Peyer's patch (tissue), 4 donors: ENCODE data around the gene CELSR1. TPM values are rescaled to one million over a fixed set of nuclear protein-coding genes. Genes with fewer than 3 reads are reported as not detected.
A peak's percentile ranks its signal among the peaks of the same experiment; 100 is the strongest.

ENCODE experiments used
- DNase-seq, 3 donors: peaks; one replicate each; pipeline ENCODE4 v3.0.0-alpha.2; 2017 to 2019
- H3K27ac ChIP-seq, 4 donors: fragments of 200-600 bp; sonication (generic); one replicate each; pipeline ENCODE4 v1.5.1; 2016 to 2019
- H3K27me3 ChIP-seq, 2 donors: fragments of 200-600 bp; sonication (generic); one replicate each; pipeline ENCODE4 v1.5.1; 2019
- H3K36me3 ChIP-seq, 3 donors: fragments of 200-600 bp; sonication (generic); one replicate each; pipeline ENCODE4 v1.5.1; 2016 to 2019
- H3K4me1 ChIP-seq, 4 donors: fragments of 200-600 bp; sonication (generic); one replicate each; pipeline ENCODE4 v1.5.1; 2016 to 2019
- H3K4me3 ChIP-seq, 4 donors: fragments of 200-600 bp; sonication (generic); 1 replicate in 3 of 4; 2 replicates in 1 of 4; pipeline ENCODE4 v1.5.1; 2016 to 2019; ENCODE audit warnings: mild to moderate bottlenecking in 1 of 4
- H3K9me3 ChIP-seq, 4 donors: fragments of 200-600 bp; sonication (generic); one replicate each; pipeline ENCODE4 v1.5.1; 2016 to 2019; ENCODE audit warnings: mild to moderate bottlenecking in 1 of 4
- POLR2A ChIP-seq, 2 donors: fragments of 450-650 bp; IDR thresholded peaks; one replicate each; pipeline ENCODE4 v1.5.1; 2017; ENCODE audit warnings: antibody characterized with exemption in 2 of 2, mild to moderate bottlenecking in 2 of 2, moderate library complexity in 2 of 2
- total RNA-seq, 4 donors: library from RNA; depleted of rRNA; stranded (reverse); fragments of >200 nt; gene quantifications; one replicate each; pipeline ENCODE4 v1.1.0, GENCODE V29; 2016
- TF ChIP-seq, protein P1 (sequence below), 6 experiments: fragments of 450-650 bp in 4 of 6; fragments of 200-600 bp in 2 of 6; sonication (generic) in 1 of 6; IDR thresholded peaks; one replicate each; pipeline ENCODE4 v1.5.1; 2017 to 2019; ENCODE audit warnings: antibody characterized with exemption in 6 of 6, mild to moderate bottlenecking in 3 of 6, moderate library complexity in 1 of 6

CELSR1 gene
- total RNA-seq, 4 donors from 2014 or later: 1.1 to 22.3 (median 1.5) TPM

DNA sequence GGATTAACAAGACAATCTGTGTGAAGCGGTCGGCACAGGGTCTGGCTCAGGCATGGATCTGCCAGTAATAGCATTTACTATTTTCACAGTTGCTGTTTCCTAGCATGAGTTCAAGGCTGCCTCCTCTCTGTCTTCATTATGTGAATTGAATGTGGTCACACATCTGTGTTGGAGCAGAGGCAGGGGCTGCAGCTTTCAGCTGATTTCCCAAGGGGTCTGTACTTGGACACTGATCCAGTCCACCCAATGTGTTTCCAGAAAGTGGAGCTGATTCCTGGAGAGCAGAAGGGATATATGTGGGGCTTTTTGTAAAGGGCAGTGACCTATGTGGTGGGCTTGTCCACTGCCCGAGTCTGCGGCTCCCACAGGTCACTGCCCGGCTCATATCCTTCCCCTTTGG is 3.5 kb upstream of the CELSR1 start:
- no peak overlapping the region for H3K4me3 ChIP-seq
- no peak overlapping the region for H3K27ac ChIP-seq
- no peaks in the 10 kb centered on the region for H3K36me3 ChIP-seq
- no peak for DNase-seq
- TF ChIP-seq, protein P1, sequence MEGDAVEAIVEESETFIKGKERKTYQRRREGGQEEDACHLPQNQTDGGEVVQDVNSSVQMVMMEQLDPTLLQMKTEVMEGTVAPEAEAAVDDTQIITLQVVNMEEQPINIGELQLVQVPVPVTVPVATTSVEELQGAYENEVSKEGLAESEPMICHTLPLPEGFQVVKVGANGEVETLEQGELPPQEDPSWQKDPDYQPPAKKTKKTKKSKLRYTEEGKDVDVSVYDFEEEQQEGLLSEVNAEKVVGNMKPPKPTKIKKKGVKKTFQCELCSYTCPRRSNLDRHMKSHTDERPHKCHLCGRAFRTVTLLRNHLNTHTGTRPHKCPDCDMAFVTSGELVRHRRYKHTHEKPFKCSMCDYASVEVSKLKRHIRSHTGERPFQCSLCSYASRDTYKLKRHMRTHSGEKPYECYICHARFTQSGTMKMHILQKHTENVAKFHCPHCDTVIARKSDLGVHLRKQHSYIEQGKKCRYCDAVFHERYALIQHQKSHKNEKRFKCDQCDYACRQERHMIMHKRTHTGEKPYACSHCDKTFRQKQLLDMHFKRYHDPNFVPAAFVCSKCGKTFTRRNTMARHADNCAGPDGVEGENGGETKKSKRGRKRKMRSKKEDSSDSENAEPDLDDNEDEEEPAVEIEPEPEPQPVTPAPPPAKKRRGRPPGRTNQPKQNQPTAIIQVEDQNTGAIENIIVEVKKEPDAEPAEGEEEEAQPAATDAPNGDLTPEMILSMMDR (IDR thresholded peaks at IDR 0.05): no peak
- no peak for TF ChIP-seq POLR2A (IDR thresholded peaks at IDR 0.05)
- H3K9me3 ChIP-seq: no peaks in the 10 kb centered on the region
- peaks cover 0 to 18% (median 9%) of the 10 kb centered on the region in 4 donors for H3K4me1 ChIP-seq
- H3K27me3 ChIP-seq: peaks cover 0 to 14% of the 10 kb centered on the region in 2 donors

DNA sequence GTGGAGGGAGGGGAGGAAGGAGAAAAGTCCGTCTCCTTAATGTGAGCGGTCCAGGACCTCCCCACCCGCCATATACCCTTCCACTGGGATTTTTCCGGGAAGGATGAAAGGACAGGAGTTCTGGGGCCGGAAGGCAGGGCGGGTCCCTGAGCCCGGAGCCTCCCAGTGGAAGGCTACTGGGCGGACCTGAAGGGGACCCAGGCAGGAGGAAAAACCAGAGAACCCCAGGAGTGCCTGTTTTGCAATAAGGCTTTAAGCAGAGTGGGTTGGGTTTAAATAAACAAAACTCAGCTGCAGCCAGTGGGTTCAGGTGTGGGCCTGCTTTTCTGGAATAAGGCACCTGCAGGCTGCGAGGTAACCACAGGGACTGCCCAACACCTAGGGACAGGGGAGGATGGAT is 1.7 kb upstream of the CELSR1 start:
- Histone ChIP-seq H3K9me3 (no peaks in the 10 kb centered on the region), H3K36me3 (no peaks in the 10 kb centered on the region), H3K4me3 (no peak overlapping the region), H3K27ac (no peak overlapping the region), H3K4me1 (peaks cover 0 to 18% (median 9%) of the 10 kb centered on the region in 4 donors), H3K27me3 (peaks cover 0 to 14% of the 10 kb centered on the region in 2 donors)
- TF ChIP-seq, protein P1 (IDR thresholded peaks at IDR 0.05): no peak
- no peak for TF ChIP-seq POLR2A (IDR thresholded peaks at IDR 0.05)
- no peak for DNase-seq

DNA sequence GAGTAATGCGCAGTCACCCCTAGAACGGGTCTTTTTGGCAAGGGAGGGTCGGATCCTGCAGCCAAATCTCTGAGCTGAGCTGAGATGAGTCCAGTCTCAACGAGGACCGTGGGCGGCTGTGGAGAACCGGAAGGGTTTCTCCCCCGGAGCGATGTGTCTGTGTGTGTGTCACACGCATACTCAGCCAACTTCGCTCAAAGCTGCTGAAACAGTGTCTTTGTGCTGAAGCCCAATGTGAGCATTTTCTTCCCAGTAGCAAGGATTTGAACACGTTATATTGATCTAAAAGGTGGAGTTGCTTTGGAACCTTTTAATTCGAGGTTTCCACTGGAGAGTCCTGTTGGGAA is 1.4 kb upstream of the CELSR1 start:
- Histone ChIP-seq H3K4me1 (peaks cover 0 to 18% (median 9%) of the 10 kb centered on the region in 4 donors), H3K4me3 (peak overlapping the region in 2 of 4 donors; percentile 24 to 49), H3K27me3 (peaks cover 0 to 14% of the 10 kb centered on the region in 2 donors), H3K36me3 (no peaks in the 10 kb centered on the region), H3K9me3 (no peaks in the 10 kb centered on the region), H3K27ac (no peak overlapping the region)
- no peak for DNase-seq
- TF ChIP-seq, protein P1 (IDR thresholded peaks at IDR 0.05): no peak
- no peak for TF ChIP-seq POLR2A (IDR thresholded peaks at IDR 0.05)

- peak overlapping the region; percentile 24 to 56 (median 52) for H3K4me3 ChIP-seq
- no peak for DNase-seq
- peaks cover 0 to 14% of the 10 kb centered on the region in 2 donors for H3K27me3 ChIP-seq
- no peaks in the 10 kb centered on the region for H3K9me3 ChIP-seq
- H3K4me1 ChIP-seq: peaks cover 0 to 18% (median 9%) of the 10 kb centered on the region in 4 donors
- no peak for TF ChIP-seq POLR2A (IDR thresholded peaks at IDR 0.05)
- TF ChIP-seq, protein P1 (IDR thresholded peaks at IDR 0.05): no peak
- no peaks in the 10 kb centered on the region for H3K36me3 ChIP-seq
- H3K27ac ChIP-seq: peak overlapping the region in 1 of 4 donors; percentile 46
Observed at GRCh38 chr22:46537946-46538813, 760 bp upstream of the CELSR1 start.

GRCh38 chr22:46536537-46537224 is 739 bp downstream of the CELSR1 start:
- Histone ChIP-seq H3K9me3 (no peaks in the 10 kb centered on the region), H3K27me3 (peaks cover 0 to 14% of the 10 kb centered on the region in 2 donors), H3K27ac (peak overlapping the region in 1 of 4 donors; percentile 55), H3K36me3 (no peaks in the 10 kb centered on the region), H3K4me1 (peaks cover 0 to 18% (median 9%) of the 10 kb centered on the region in 4 donors), H3K4me3 (peak overlapping the region; percentile 28 to 56 (median 51))
- TF ChIP-seq, protein P1 (IDR thresholded peaks at IDR 0.05): no peak
- TF ChIP-seq POLR2A (IDR thresholded peaks at IDR 0.05): no peak
- no peak for DNase-seq
